GM12878 (cell line): ENCODE data around the gene TSPAN16. TPM values are rescaled to one million over a fixed set of nuclear protein-coding genes. Genes with fewer than 3 reads are reported as not detected.

Experiments used
- ATAC-seq: fragments of 200-7000 bp; cut with Tn5 transposase; 3 replicates; pipeline ENCODE4 v1.9.1; 2020; ENCODE audit warnings: mild to moderate bottlenecking, moderate library complexity
- BruUV-seq: library from RNA; stranded (reverse); fragments of 400-500 nt; replicated peaks from 2 replicates; lab custom pipeline; 2021; lab: Mats Ljungman, UMichigan
- CTCF ChIA-PET: fragments of 300-600 bp; sonication (Branson Sonifier 250); formaldehyde crosslinking; extraction: SDS; loops from one replicate; lab custom pipeline; 2021; ENCODE audit warnings: inconsistent platforms; lab: Yijun Ruan, JAX
- POLR2A ChIA-PET: fragments of 350-600 bp; formaldehyde crosslinking; extraction: SDS; loops from one replicate; lab custom pipeline; 2021; ENCODE audit warnings: inconsistent platforms; lab: Charles Lee
- RAD21 ChIA-PET: fragments of 300-600 bp; sonication (Branson Sonifier 250); formaldehyde crosslinking; loops from one replicate; lab custom pipeline; 2023; ENCODE audit warnings: antibody characterized with exemption; ENCODE audit not compliant: unreplicated experiment; lab: Charles Lee
- SMC1A ChIA-PET: fragments of 300-600 bp; sonication (Branson Sonifier 250); formaldehyde crosslinking; loops from one replicate; lab custom pipeline; 2023; ENCODE audit not compliant: unreplicated experiment, uncharacterized antibody; lab: Charles Lee
- DNase-seq: peaks from one replicate; pipeline ENCODE4 v3.0.0-alpha.2; 2011; ENCODE audit warnings: low read depth, low spot score
- FAIRE-seq: peaks from 3 replicates; lab custom pipeline; 2011; peaks lifted over from hg19 to GRCh38; lab: Jason Lieb, UNC
- H2AFZ ChIP-seq: 2 replicates; pipeline ENCODE4 v1.6.0; 2011; ENCODE audit warnings: low read depth, low read length, control low read depth; ENCODE audit not compliant: control insufficient read depth
- H3K27ac ChIP-seq: 2 replicates; pipeline ENCODE4 v1.5.1; 2011; ENCODE audit warnings: control low read depth; ENCODE audit not compliant: control insufficient read depth, insufficient read depth
- H3K27me3 ChIP-seq, 2 experiments: replicated peaks in 1 of 2; 2 replicates each; pipeline versions ENCODE4 v1.6.0 to v1.6.1; 2011; ENCODE audit warnings: low read length in 1 of 2; ENCODE audit not compliant: control insufficient read depth in 2 of 2, insufficient read depth in 2 of 2
- H3K36me3 ChIP-seq, 2 experiments: 2 replicates each; pipeline ENCODE4 v1.5.1; 2011; ENCODE audit warnings: low read length in 1 of 2; ENCODE audit not compliant: control insufficient read depth in 2 of 2, insufficient read depth in 2 of 2
- H3K4me1 ChIP-seq: 2 replicates; pipeline ENCODE4 v1.6.1; 2011; ENCODE audit warnings: mild to moderate bottlenecking, low read length, moderate library complexity, mixed read lengths; ENCODE audit not compliant: control insufficient read depth, insufficient read depth
- H3K4me2 ChIP-seq: 2 replicates; pipeline ENCODE4 v1.6.0; 2011; ENCODE audit warnings: control low read depth; ENCODE audit not compliant: control insufficient read depth, insufficient read depth
- H3K4me3 ChIP-seq: fragments of 200-600 bp; sonication (generic); 2 replicates; pipeline ENCODE4 v1.5.1; 2016
- H3K79me2 ChIP-seq: 2 replicates; pipeline ENCODE4 v1.6.0; 2011; ENCODE audit warnings: low read length; ENCODE audit not compliant: control insufficient read depth, insufficient read depth
- H3K9ac ChIP-seq: 2 replicates; pipeline ENCODE4 v1.8.0; 2011; ENCODE audit warnings: low read length, control low read depth, mixed read lengths; ENCODE audit not compliant: control insufficient read depth, insufficient read depth
- H3K9me3 ChIP-seq: replicated peaks from 3 replicates; pipeline ENCODE4 v1.5.1; 2011; ENCODE audit warnings: mild to moderate bottlenecking, low read length; ENCODE audit not compliant: control insufficient read depth, insufficient read depth
- H4K20me1 ChIP-seq: 2 replicates; pipeline ENCODE4 v1.6.0; 2011; ENCODE audit not compliant: control insufficient read depth, insufficient read depth
- ASH2L ChIP-seq: fragments of 300-600, 200-600 bp; sonication (generic); IDR thresholded peaks from 2 replicates; pipeline ENCODE4 v1.6.1; 2017; ENCODE audit warnings: low read depth, mild to moderate bottlenecking, borderline replicate concordance
- BMI1 ChIP-seq: fragments of 450-650 bp; IDR thresholded peaks from 2 replicates; pipeline ENCODE4 v1.6.1; 2016; ENCODE audit warnings: mild to moderate bottlenecking, moderate library complexity, borderline replicate concordance
- EZH2 ChIP-seq: IDR thresholded peaks from 2 replicates; pipeline ENCODE4 v1.6.1; 2012; ENCODE audit warnings: low read depth, mild to moderate bottlenecking, control low read depth, inconsistent platforms, low read length, borderline replicate concordance; ENCODE audit not compliant: control insufficient read depth
- GABPA ChIP-seq: IDR thresholded peaks from 2 replicates; pipeline ENCODE4 v1.6.1; 2014; ENCODE audit warnings: antibody characterized with exemption, low read depth, mild to moderate bottlenecking, inconsistent platforms
- IKZF1 ChIP-seq: fragments of 450-650 bp; conservative IDR thresholded peaks from 2 replicates; pipeline ENCODE4 v1.6.1; 2017; ENCODE audit warnings: antibody characterized with exemption, mild to moderate bottlenecking
- KAT2A ChIP-seq: conservative IDR thresholded peaks from 2 replicates; pipeline ENCODE4 v1.6.1; 2011; ENCODE audit warnings: low read depth, low read length; ENCODE audit not compliant: control insufficient read depth
- KLF5 ChIP-seq: fragments of 450-650 bp; IDR thresholded peaks from 2 replicates; pipeline ENCODE4 v1.6.1; 2014; ENCODE audit warnings: mild to moderate bottlenecking; ENCODE audit not compliant: partially characterized antibody
- LARP7 ChIP-seq: fragments of 450-650 bp; IDR thresholded peaks from 2 replicates; pipeline ENCODE4 v1.6.1; 2017; ENCODE audit warnings: mild to moderate bottlenecking
- MTA2 ChIP-seq: fragments of 450-650 bp; IDR thresholded peaks from 2 replicates; pipeline ENCODE4 v1.6.1; 2016; ENCODE audit warnings: low read depth, mild to moderate bottlenecking, moderate library complexity
- MYB ChIP-seq: fragments of 150-350 bp; IDR thresholded peaks from 2 replicates; pipeline ENCODE4 v1.6.1; 2014; ENCODE audit warnings: mild to moderate bottlenecking, low read depth, low read length, borderline replicate concordance
- NFIC ChIP-seq: IDR thresholded peaks from 2 replicates; pipeline ENCODE4 v1.6.1; 2012; ENCODE audit warnings: low read depth, mild to moderate bottlenecking, inconsistent platforms, low read length, moderate library complexity
- NFYA ChIP-seq: IDR thresholded peaks from 2 replicates; pipeline ENCODE4 v1.6.1; 2011; ENCODE audit warnings: low read depth, mild to moderate bottlenecking, low read length, improper control_type of control experiment, borderline replicate concordance
- NFYB ChIP-seq: IDR thresholded peaks from 2 replicates; pipeline ENCODE4 v1.6.1; 2011; ENCODE audit warnings: low read depth, mild to moderate bottlenecking, low read length, improper control_type of control experiment, moderate library complexity; ENCODE audit not compliant: insufficient read depth
- RAD21 ChIP-seq: IDR thresholded peaks from 2 replicates; pipeline ENCODE4 v1.6.1; 2011; ENCODE audit warnings: mild to moderate bottlenecking, low read depth, low read length, moderate library complexity; ENCODE audit not compliant: insufficient read depth
- RFX5 ChIP-seq: IDR thresholded peaks from 2 replicates; pipeline ENCODE4 v1.6.1; 2011; ENCODE audit warnings: low read depth, low read length, improper control_type of control experiment
- SRF ChIP-seq, 2 experiments: IDR thresholded peaks; 2 replicates each; pipeline ENCODE4 v1.6.1; 2011; ENCODE audit warnings: low read depth in 2 of 2, low read length in 2 of 2, mild to moderate bottlenecking in 1 of 2, moderate library complexity in 1 of 2
- WGBS: methylation state at CpG from one replicate; pipeline ENCODE4 v1.1.6; 2016; ENCODE audit warnings: low lambda C conversion rate; ENCODE audit not compliant: insufficient replicate concordance, insufficient coverage; ENCODE audit errors: missing lambda C conversion rate; 5-methylcytosine and 5-hydroxymethylcytosine counted together
- in situ Hi-C: fragments of 300-500 bp; cut with MboI; formaldehyde crosslinking; loops from 9 replicates; pipeline ENCODE4 v1.14.3; 2018; ENCODE audit warnings: mixed read lengths
- intact Hi-C: fragments of 100-400 bp; cut with micrococcal nuclease; formaldehyde crosslinking; loops from one replicate; pipeline ENCODE4 v1.14.2; 2022; ENCODE audit not compliant: unreplicated experiment
- polyA plus RNA-seq, 11 experiments: library from polyadenylated mRNA; depleted of rRNA in 4 of 11; unstranded in 6 of 11; stranded (reverse) in 5 of 11; fragments of >200 nt; fragmentation: Nextera tagmentation in 4 of 11; fragmentation: Illumina TruSeq in 1 of 11; extraction: Ambion mirVana in 4 of 11; extraction: Trizol in 1 of 11; gene quantifications; 1 replicate in 1 of 11; 2 replicates in 10 of 11; pipeline versions ENCODE4 v1.2.1 to v1.2.3, GENCODE V29; 2011 to 2016; ENCODE audit warnings: inconsistent platforms in 2 of 11, missing spikeins in 2 of 11, low read depth in 1 of 11
- total RNA-seq, 4 experiments: library from RNA; depleted of rRNA in 3 of 4; stranded (reverse); fragments of >200 nt in 3 of 4; fragmentation: Illumina TruSeq in 1 of 4; extraction: Trizol in 1 of 4; gene quantifications; 2 replicates each; pipeline versions ENCODE4 v1.2.1 to v1.2.3, GENCODE V29; 2013 to 2021
- TF ChIP-seq, protein P1 (sequence below): IDR thresholded peaks from 2 replicates; pipeline ENCODE4 v1.6.1; 2012; ENCODE audit warnings: mild to moderate bottlenecking, low read depth, low read length
- TF ChIP-seq, protein P2 (sequence below): IDR thresholded peaks from 2 replicates; pipeline ENCODE4 v1.6.1; 2012; ENCODE audit warnings: low read depth, low read length, improper control_type of control experiment
- TF ChIP-seq, protein P3 (sequence below): IDR thresholded peaks from 2 replicates; pipeline ENCODE4 v1.6.1; 2012; ENCODE audit warnings: low read depth, low read length, improper control_type of control experiment

The TSPAN16 gene
- total and polyA plus RNA-seq, 10 of the 15 experiments (the other 5 are each of a cell fraction or from before 2014, with no cell fraction given): not detected

DNA sequence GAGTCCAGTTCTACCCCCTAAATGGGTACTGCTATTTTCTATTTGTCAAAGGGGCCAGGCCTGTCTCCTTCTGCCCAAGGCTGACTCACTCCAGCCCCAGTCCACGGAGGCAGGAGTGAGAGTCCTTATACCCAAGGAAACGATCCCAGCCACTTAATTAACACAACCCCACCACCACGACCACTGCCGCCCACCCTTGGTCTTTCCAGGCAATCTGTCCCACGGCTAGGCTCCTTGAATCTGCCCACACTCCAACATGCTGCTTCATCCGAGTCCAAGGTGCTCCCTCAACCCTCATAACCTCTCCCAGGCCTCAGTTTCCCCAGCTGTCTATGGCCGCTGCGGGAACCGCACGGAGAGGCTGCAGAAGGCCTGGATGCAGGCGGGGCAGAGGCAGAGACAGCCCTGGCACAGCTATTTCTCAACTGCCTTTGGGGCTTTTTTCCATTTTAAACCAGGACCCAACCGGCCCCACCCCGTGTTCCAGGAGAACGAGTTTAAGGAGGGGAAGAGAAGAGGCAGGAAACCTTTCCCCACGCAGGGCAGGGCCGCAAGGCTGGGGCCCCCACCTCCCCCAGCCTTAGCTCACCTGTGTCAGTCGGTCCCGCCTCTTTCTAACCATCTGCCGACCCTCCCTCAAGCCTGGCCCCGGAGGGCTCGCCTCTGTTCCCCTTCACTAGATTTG lies 42.8 kb downstream of the TSPAN16 start:
- peaks cover 4% of the 10 kb centered on the region for H3K4me1 ChIP-seq
- whole genome bisulfite sequencing: 42% methylated on average over 21 of the region's 21 CpGs
- ChIA-PET SMC1A (interaction anchor here (0.7 to 1.6 kb wide), 3 partner anchors 12 to 44 kb away, joined by 3 to 7 read pairs (median 5); no protein-coding TSS in a partner anchor), CTCF (interaction anchor here (0.6 to 2.3 kb wide), 8 partner anchors 8 to 151 kb away, joined by 3 to 11 read pairs (median 4); partner anchors contain the start of genes CCDC159 and TMEM205), POLR2A (interaction anchor here (0.6 to 1.1 kb wide), 4 partner anchors 7 to 1780 kb away, joined by 3 to 4 read pairs (median 3); partner anchors contain the start of genes CCDC159 and TMEM205), RAD21 (interaction anchor here (1.2 to 1.4 kb wide), 2 partner anchors 14 to 36 kb away, joined by 4 to 7 read pairs; partner anchors contain the start of gene SWSAP1)
- peak overlapping the region; percentile 78; the same call in 1 of the 2 replicates for H2AFZ ChIP-seq
- no peaks in the 10 kb centered on the region for H3K27me3 ChIP-seq
- H4K20me1 ChIP-seq: no peaks in the 10 kb centered on the region
- H3K9ac ChIP-seq: peak overlapping the region; percentile 62; the same call in 1 of the 2 replicates
- intact Hi-C loops (no loop called here), in situ Hi-C loops (no loop called here)
- FAIRE-seq (no peak), DNase-seq (no peak), ATAC-seq (no peak; the same call in 2 of the 3 replicates)
- H3K27ac ChIP-seq: peak overlapping the region; percentile 45; the same call in 1 of the 2 replicates
- peaks cover 0 to 9% of the 10 kb centered on the region in 2 experiments; a peak in 1 of 4 replicates for H3K36me3 ChIP-seq
- no peaks in the 10 kb centered on the region for H3K79me2 ChIP-seq
- no TSS peak for BruUV-seq
- H3K4me2 ChIP-seq: peak overlapping the region; percentile 90
- no peaks in the 10 kb centered on the region; the same call in 2 of the 3 replicates for H3K9me3 ChIP-seq
- no peak for TF ChIP-seq KAT2A
- TF ChIP-seq NFIC: no peak
- TF ChIP-seq, protein P1, sequence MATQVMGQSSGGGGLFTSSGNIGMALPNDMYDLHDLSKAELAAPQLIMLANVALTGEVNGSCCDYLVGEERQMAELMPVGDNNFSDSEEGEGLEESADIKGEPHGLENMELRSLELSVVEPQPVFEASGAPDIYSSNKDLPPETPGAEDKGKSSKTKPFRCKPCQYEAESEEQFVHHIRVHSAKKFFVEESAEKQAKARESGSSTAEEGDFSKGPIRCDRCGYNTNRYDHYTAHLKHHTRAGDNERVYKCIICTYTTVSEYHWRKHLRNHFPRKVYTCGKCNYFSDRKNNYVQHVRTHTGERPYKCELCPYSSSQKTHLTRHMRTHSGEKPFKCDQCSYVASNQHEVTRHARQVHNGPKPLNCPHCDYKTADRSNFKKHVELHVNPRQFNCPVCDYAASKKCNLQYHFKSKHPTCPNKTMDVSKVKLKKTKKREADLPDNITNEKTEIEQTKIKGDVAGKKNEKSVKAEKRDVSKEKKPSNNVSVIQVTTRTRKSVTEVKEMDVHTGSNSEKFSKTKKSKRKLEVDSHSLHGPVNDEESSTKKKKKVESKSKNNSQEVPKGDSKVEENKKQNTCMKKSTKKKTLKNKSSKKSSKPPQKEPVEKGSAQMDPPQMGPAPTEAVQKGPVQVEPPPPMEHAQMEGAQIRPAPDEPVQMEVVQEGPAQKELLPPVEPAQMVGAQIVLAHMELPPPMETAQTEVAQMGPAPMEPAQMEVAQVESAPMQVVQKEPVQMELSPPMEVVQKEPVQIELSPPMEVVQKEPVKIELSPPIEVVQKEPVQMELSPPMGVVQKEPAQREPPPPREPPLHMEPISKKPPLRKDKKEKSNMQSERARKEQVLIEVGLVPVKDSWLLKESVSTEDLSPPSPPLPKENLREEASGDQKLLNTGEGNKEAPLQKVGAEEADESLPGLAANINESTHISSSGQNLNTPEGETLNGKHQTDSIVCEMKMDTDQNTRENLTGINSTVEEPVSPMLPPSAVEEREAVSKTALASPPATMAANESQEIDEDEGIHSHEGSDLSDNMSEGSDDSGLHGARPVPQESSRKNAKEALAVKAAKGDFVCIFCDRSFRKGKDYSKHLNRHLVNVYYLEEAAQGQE: no peak
- TF ChIP-seq ASH2L: no peak
- TF ChIP-seq NFYA: no peak
- TF ChIP-seq MTA2: no peak
- no peak; the same call in 1 of the 2 replicates for TF ChIP-seq IKZF1
- no peak for TF ChIP-seq NFYB
- no peak for TF ChIP-seq KLF5
- no peak for TF ChIP-seq RFX5
- TF ChIP-seq SRF (IDR thresholded peaks at IDR 0.05; ENCODE audit: low read depth in 2 of 2, low read length in 2 of 2): no peak
- no peak for TF ChIP-seq EZH2
- TF ChIP-seq RAD21: no peak
- TF ChIP-seq BMI1: no peak
- TF ChIP-seq MYB: no peak
- TF ChIP-seq, protein P2, sequence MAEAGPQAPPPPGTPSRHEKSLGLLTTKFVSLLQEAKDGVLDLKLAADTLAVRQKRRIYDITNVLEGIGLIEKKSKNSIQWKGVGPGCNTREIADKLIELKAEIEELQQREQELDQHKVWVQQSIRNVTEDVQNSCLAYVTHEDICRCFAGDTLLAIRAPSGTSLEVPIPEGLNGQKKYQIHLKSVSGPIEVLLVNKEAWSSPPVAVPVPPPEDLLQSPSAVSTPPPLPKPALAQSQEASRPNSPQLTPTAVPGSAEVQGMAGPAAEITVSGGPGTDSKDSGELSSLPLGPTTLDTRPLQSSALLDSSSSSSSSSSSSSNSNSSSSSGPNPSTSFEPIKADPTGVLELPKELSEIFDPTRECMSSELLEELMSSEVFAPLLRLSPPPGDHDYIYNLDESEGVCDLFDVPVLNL: no peak
- TF ChIP-seq, protein P3, sequence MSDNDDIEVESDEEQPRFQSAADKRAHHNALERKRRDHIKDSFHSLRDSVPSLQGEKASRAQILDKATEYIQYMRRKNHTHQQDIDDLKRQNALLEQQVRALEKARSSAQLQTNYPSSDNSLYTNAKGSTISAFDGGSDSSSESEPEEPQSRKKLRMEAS: no peak
- TF ChIP-seq LARP7: no peak
- TF ChIP-seq GABPA: no peak
- peak overlapping the region; percentile 93 for H3K4me3 ChIP-seq
